Neuronal stem cell (in vitro differentiated cells): ENCODE data around the gene ATG4B.

Experiments
- DNase-seq: peaks from one replicate; pipeline ENCODE4 v3.0.0-alpha.2; 2013; ENCODE audit warnings: low spot score
- H2AFZ ChIP-seq: one replicate; pipeline ENCODE4 v1.6.1; 2013; ENCODE audit warnings: mild to moderate bottlenecking, low read length, inconsistent platforms
- H2AK5ac ChIP-seq: 2 replicates; pipeline ENCODE4 v1.6.1; 2013; ENCODE audit warnings: low read depth, mild to moderate bottlenecking, inconsistent platforms, low read length, moderate library complexity, mixed read lengths
- H2BK120ac ChIP-seq: 2 replicates; pipeline ENCODE4 v1.6.1; 2013; ENCODE audit warnings: low read depth, mild to moderate bottlenecking, inconsistent platforms, low read length, moderate library complexity, mixed read lengths
- H2BK12ac ChIP-seq: one replicate; pipeline ENCODE4 v1.6.1; 2013; ENCODE audit warnings: low read length, inconsistent platforms
- H2BK15ac ChIP-seq: 2 replicates; pipeline ENCODE4 v1.6.1; 2013; ENCODE audit warnings: mild to moderate bottlenecking, low read length, inconsistent platforms, mixed read lengths
- H2BK5ac ChIP-seq: one replicate; pipeline ENCODE4 v1.6.1; 2013; ENCODE audit warnings: inconsistent platforms, mild to moderate bottlenecking, low read length, moderate library complexity
- H3K14ac ChIP-seq: one replicate; pipeline ENCODE4 v1.6.1; 2013; ENCODE audit warnings: low read length, inconsistent platforms
- H3K18ac ChIP-seq: 2 replicates; pipeline ENCODE4 v1.6.1; 2013; ENCODE audit warnings: low read length, inconsistent platforms
- H3K23ac ChIP-seq: 2 replicates; pipeline ENCODE4 v1.6.1; 2013; ENCODE audit warnings: low read depth, mild to moderate bottlenecking, mixed read lengths, low read length, inconsistent platforms; ENCODE audit not compliant: poor library complexity
- H3K27ac ChIP-seq: replicated peaks from 3 replicates; pipeline ENCODE4 v1.5.1; 2013; ENCODE audit warnings: low read length, inconsistent platforms
- H3K27me3 ChIP-seq, 3 experiments: 2 replicates each; pipeline ENCODE4 v1.6.1; 2013; ENCODE audit warnings: low read length in 3 of 3, mild to moderate bottlenecking in 2 of 3, inconsistent platforms in 1 of 3, low read depth in 1 of 3, mixed read lengths in 1 of 3, moderate library complexity in 1 of 3; ENCODE audit not compliant: control insufficient read depth in 3 of 3, insufficient read depth in 3 of 3
- H3K36me3 ChIP-seq, 2 donors: replicated peaks in 1 of 2; 2 replicates each; pipeline ENCODE4 v1.6.1; 2013; ENCODE audit warnings: low read length in 2 of 2; ENCODE audit not compliant: control insufficient read depth in 2 of 2, insufficient read depth in 2 of 2
- H3K4ac ChIP-seq: 2 replicates; pipeline ENCODE4 v1.6.1; 2013; ENCODE audit warnings: inconsistent platforms, mild to moderate bottlenecking, low read length, moderate library complexity
- H3K4me1 ChIP-seq, 2 donors: 1 replicate in 1 of 2; 2 replicates in 1 of 2; pipeline ENCODE4 v1.6.1; 2013; ENCODE audit warnings: low read length in 2 of 2, low read depth in 1 of 2; ENCODE audit not compliant: control insufficient read depth in 2 of 2, insufficient read depth in 1 of 2
- H3K4me2 ChIP-seq: one replicate; pipeline ENCODE4 v1.6.1; 2013; ENCODE audit warnings: mild to moderate bottlenecking, low read length, inconsistent platforms; ENCODE audit not compliant: insufficient read depth, poor library complexity, severe bottlenecking
- H3K4me3 ChIP-seq, 2 donors: 2 replicates each; pipeline ENCODE4 v1.5.1; 2013; ENCODE audit warnings: low read length in 2 of 2, mild to moderate bottlenecking in 2 of 2, inconsistent platforms in 1 of 2, moderate library complexity in 1 of 2
- H3K79me1 ChIP-seq: one replicate; pipeline ENCODE4 v1.6.1; 2013; ENCODE audit warnings: low read depth, mild to moderate bottlenecking, inconsistent platforms, low read length, moderate library complexity
- H3K9ac ChIP-seq: one replicate; pipeline ENCODE4 v1.6.1; 2013; ENCODE audit warnings: mild to moderate bottlenecking, low read depth, low read length, inconsistent platforms; ENCODE audit not compliant: poor library complexity
- H3K9me3 ChIP-seq, 2 donors: replicated peaks in 1 of 2; 2 replicates each; pipeline versions ENCODE3 to v1.6.1; 2013; ENCODE audit warnings: low read length in 2 of 2, mild to moderate bottlenecking in 2 of 2, inconsistent platforms in 1 of 2, low read depth in 1 of 2, mixed read lengths in 1 of 2, moderate library complexity in 1 of 2; ENCODE audit not compliant: control insufficient read depth in 2 of 2, insufficient read depth in 1 of 2
- H4K8ac ChIP-seq: one replicate; pipeline ENCODE4 v1.6.1; 2013; ENCODE audit warnings: low read depth, mild to moderate bottlenecking, inconsistent platforms, low read length, moderate library complexity
- H4K91ac ChIP-seq: one replicate; pipeline ENCODE4 v1.6.1; 2013; ENCODE audit warnings: low read length, low read depth, mild to moderate bottlenecking, inconsistent platforms; ENCODE audit not compliant: poor library complexity
- WGBS, 2 donors: extraction: QIAGEN DNeasy Blood & Tissue Kit; methylation state at CpG; one replicate each; pipeline ENCODE4 v1.1.7; 2013; ENCODE audit warnings: missing lambda C conversion rate in 2 of 2, mixed read lengths in 1 of 2; ENCODE audit not compliant: insufficient read length in 2 of 2, insufficient replicate concordance in 1 of 2; ENCODE audit errors: extremely low coverage in 2 of 2; 5-methylcytosine and 5-hydroxymethylcytosine counted together

ATG4B gene

GRCh38 chr2:241695651-241696050 is 58.2 kb downstream of the ATG4B start:
- Histone ChIP-seq H4K8ac (no peak overlapping the region), H3K4me1 (no peaks in the 10 kb centered on the region), H2BK12ac (no peak overlapping the region), H2AK5ac (no peak overlapping the region), H3K4me2 (no peak overlapping the region), H2BK15ac (no peak overlapping the region), H3K4me3 (no peak overlapping the region), H3K27me3 (no peaks in the 10 kb centered on the region), H2BK120ac (no peak overlapping the region), H3K23ac (no peak overlapping the region), H4K91ac (no peak overlapping the region), H2AFZ (no peak overlapping the region), H2BK5ac (no peak overlapping the region), H3K4ac (no peak overlapping the region), H3K36me3 (peaks cover 7 to 43% of the 10 kb centered on the region in 2 donors), H3K9ac (no peak overlapping the region), H3K27ac (no peak overlapping the region), H3K14ac (no peak overlapping the region), H3K79me1 (no peaks in the 10 kb centered on the region), H3K9me3 (no peaks in the 10 kb centered on the region), H3K18ac (no peak overlapping the region)
- WGBS, 2 donors = no CpG with 5 or more reads among the region's 4 CpGs
- no peak for DNase-seq

- Histone ChIP-seq H3K9me3 (peaks cover 5 to 10% of the 10 kb centered on the region in 2 donors), H3K18ac (no peak overlapping the region), H3K4ac (no peak overlapping the region), H2AK5ac (no peak overlapping the region), H2BK5ac (no peak overlapping the region), H4K91ac (no peak overlapping the region), H3K27ac (peak overlapping the region; percentile 51), H3K4me3 (peak overlapping the region; percentile 95 to 97), H3K9ac (peak overlapping the region; percentile 88), H3K36me3 (peaks cover 9 to 20% of the 10 kb centered on the region in 2 donors), H2BK12ac (no peak overlapping the region), H3K79me1 (peaks cover 15% of the 10 kb centered on the region), H4K8ac (no peak overlapping the region), H2BK120ac (no peak overlapping the region), H3K23ac (peak overlapping the region; percentile 91), H3K27me3 (no peaks in the 10 kb centered on the region), H2AFZ (peak overlapping the region; percentile 90), H3K4me2 (peak overlapping the region; percentile 80), H3K14ac (no peak overlapping the region), H2BK15ac (no peak overlapping the region), H3K4me1 (peaks cover 5 to 7% of the 10 kb centered on the region in 2 donors)
- WGBS, 2 donors = no CpG with 5 or more reads among the region's 17 CpGs
- DNase-seq = no peak
Observed at GRCh38 chr2:241701149-241701398, 63.6 kb downstream of the ATG4B start.

GRCh38 chr2:241701399-241702154 is 64.1 kb downstream of the ATG4B start, which contains the start of gene ING5:
Gene ING5 (plus strand): TSS chr2:241702039. CDS start chr2:241702066, 27 bp downstream.
- peak within 1 kb of the TSS; percentile 87 for H3K27ac ChIP-seq
- H2AK5ac ChIP-seq = peak within 1 kb of the TSS; percentile 96
- H2BK5ac ChIP-seq = peak within 1 kb of the TSS; percentile 66
- H4K91ac ChIP-seq = no peak within 1 kb of the TSS
- peak; percentile 95 for DNase-seq
- H3K18ac ChIP-seq = peak within 1 kb of the TSS; percentile 98
- H3K4me3 ChIP-seq = peak within 1 kb of the TSS; percentile 95 to 97
- peak within 1 kb of the TSS; percentile 58 for H2BK12ac ChIP-seq
- H3K14ac ChIP-seq = peak within 1 kb of the TSS; percentile 82
- peak within 1 kb of the TSS; percentile 96 for H4K8ac ChIP-seq
- peaks cover 5 to 7% of the 10 kb centered on the region in 2 donors for H3K4me1 ChIP-seq
- H3K23ac ChIP-seq = peak within 1 kb of the TSS; percentile 93
- H2AFZ ChIP-seq = peak within 1 kb of the TSS; percentile 98
- H2BK120ac ChIP-seq = peak within 1 kb of the TSS; percentile 81
- WGBS, 2 donors = no CpG with 5 or more reads among the region's 96 CpGs
- no peak within 1 kb of the TSS for H2BK15ac ChIP-seq
- H3K9ac ChIP-seq = peak within 1 kb of the TSS; percentile 88
- H3K4ac ChIP-seq = no peak within 1 kb of the TSS
- H3K27me3 ChIP-seq = no peaks in the 10 kb centered on the region
- peaks cover 6 to 15% of the 10 kb centered on the region in 2 donors for H3K9me3 ChIP-seq
- H3K79me1 ChIP-seq = peaks cover 15% of the 10 kb centered on the region
- peaks cover 12 to 25% of the 10 kb centered on the region in 2 donors for H3K36me3 ChIP-seq
- H3K4me2 ChIP-seq = peak within 1 kb of the TSS; percentile 90

GRCh38 chr2:241702155-241703031 is 64.9 kb downstream of the ATG4B start:
- Histone ChIP-seq H3K23ac (peak overlapping the region; percentile 93), H2AK5ac (no peak overlapping the region), H4K8ac (no peak overlapping the region), H2BK120ac (no peak overlapping the region), H3K14ac (no peak overlapping the region), H3K18ac (peak overlapping the region; percentile 98), H3K27me3 (no peaks in the 10 kb centered on the region), H3K27ac (peak overlapping the region; percentile 87), H3K4me1 (peaks cover 5 to 7% of the 10 kb centered on the region in 2 donors), H2BK15ac (no peak overlapping the region), H3K4me3 (peak overlapping the region; percentile 94 to 97), H2AFZ (peak overlapping the region; percentile 98), H3K9ac (peak overlapping the region; percentile 88), H3K79me1 (peaks cover 15% of the 10 kb centered on the region), H3K4me2 (peak overlapping the region; percentile 90), H3K4ac (no peak overlapping the region), H3K9me3 (peaks cover 7 to 18% of the 10 kb centered on the region in 2 donors), H2BK5ac (no peak overlapping the region), H3K36me3 (peaks cover 14 to 33% of the 10 kb centered on the region in 2 donors), H4K91ac (no peak overlapping the region), H2BK12ac (no peak overlapping the region)
- WGBS, 2 donors = no CpG with 5 or more reads among the region's 98 CpGs
- peak; percentile 87 for DNase-seq
